Measurements from ENCODE around the gene CLGN. TPM values are rescaled to one million over a fixed set of nuclear protein-coding genes. Genes with fewer than 3 reads are reported as not detected.

Gene CLGN
- total RNA-seq, 1 experiment from 2014 or later, result 2.9 TPM

DNA sequence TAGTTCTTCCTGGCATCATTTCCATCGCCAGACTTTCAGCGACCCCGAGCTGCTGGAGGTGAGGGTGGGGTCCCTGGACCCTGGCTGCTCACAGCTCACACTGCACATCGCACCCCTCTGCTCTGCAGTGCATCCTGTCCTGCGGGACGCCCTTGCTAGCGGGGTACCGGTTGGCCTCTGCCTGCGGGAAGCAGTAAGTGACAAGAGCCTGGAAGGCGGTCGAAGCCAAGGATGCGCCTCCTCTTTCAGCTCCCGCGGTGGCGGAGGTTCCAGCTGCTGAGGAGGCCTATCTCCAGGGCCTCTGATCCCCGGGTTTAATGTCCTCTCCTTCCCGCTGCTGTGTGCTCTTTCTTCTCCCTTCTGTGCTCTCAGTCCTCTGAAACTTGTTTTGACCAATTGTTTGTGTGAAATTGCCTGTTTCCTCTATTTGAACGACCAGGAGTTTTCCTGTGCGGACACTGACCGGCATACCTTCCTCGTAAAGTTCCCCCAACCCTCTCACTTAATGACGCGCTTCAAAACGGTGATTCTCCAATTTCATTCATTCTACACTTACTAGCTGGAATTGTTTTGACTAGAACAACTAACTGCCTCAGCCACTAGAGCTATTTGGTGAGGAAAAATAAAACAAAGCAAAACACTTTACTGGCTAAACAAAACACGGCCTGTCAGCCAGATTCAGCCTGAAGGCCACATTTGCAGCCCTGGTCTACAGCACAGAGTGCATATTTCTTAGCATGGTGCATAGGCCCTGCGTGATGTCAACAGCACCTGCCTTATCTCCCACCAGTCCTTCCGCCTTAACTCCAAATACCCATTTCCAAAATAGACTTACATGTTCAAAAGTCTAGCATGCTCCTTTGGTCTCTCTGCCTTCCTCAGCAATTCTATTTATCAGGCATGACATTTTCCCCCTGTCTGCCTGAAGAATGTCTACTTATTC, 42.6 kb upstream of the CLGN start:
- H3K27ac ChIP-seq (ENCODE audit: insufficient read length, low read depth, low read length), result no peak overlapping the region
- H3K27me3 ChIP-seq (ENCODE audit: insufficient read depth, low read length), result no peaks in the 10 kb centered on the region
- H3K79me1 ChIP-seq (ENCODE audit: insufficient read depth, low read depth, low read length, poor library complexity, severe bottlenecking), result no peaks in the 10 kb centered on the region
- H2BK12ac ChIP-seq (ENCODE audit: insufficient read length, low read depth, low read length), result no peak overlapping the region
- H4K5ac ChIP-seq (ENCODE audit: insufficient read length, low read depth, low read length), result no peak overlapping the region
- H3K4me2 ChIP-seq (ENCODE audit: insufficient read depth, insufficient read length, low read length), result no peak overlapping the region
- no peaks in the 10 kb centered on the region for H3K9me3 ChIP-seq (ENCODE audit: control insufficient read depth, low read depth, low read length)
- TF ChIP-seq CTCF (conservative IDR thresholded peaks at IDR 0.05), result no peak
- H3K9ac ChIP-seq (ENCODE audit: extremely low read depth, insufficient read length, low read length), result no peak overlapping the region
- no peaks in the 10 kb centered on the region for H3K23me2 ChIP-seq (ENCODE audit: insufficient read length, low read depth, low read length, poor library complexity, severe bottlenecking)
- no peak overlapping the region for H3K18ac ChIP-seq (ENCODE audit: insufficient read length, low read depth, low read length)
- no peaks in the 10 kb centered on the region for H3K4me1 ChIP-seq (ENCODE audit: insufficient read depth, low read length)
- Mint-ChIP-seq H3K9me3 (no peaks in the 10 kb centered on the region), H3K27ac (no peak overlapping the region), H3K4me3 (0 out of 5 replicates have a peak overlapping the region, but pooled peaks of 1 of the 2 experiments have one; percentile 36), H3K4me1 (peaks cover 0 to 6% of the 10 kb centered on the region in 2 experiments; a peak in 2 of 4 replicates), H3K27me3 (ENCODE audit: low read depth) (peaks cover 2% of the 10 kb centered on the region), H3K36me3 (ENCODE audit: insufficient read depth in 1 of 3, low read depth in 3 of 3) (no peaks in the 10 kb centered on the region)
- H2AK5ac ChIP-seq (ENCODE audit: insufficient read length, low read length), result no peak overlapping the region
- H2BK5ac ChIP-seq (ENCODE audit: insufficient read length, low read length), result no peak overlapping the region
- H3K23ac ChIP-seq (ENCODE audit: insufficient read length, low read depth, low read length), result no peak overlapping the region
- H3K4ac ChIP-seq (ENCODE audit: low read depth, low read length), result no peak overlapping the region
- no peaks in the 10 kb centered on the region for H4K20me1 ChIP-seq (ENCODE audit: control insufficient read depth, insufficient read depth, insufficient read length)
- peak; percentile 55 for DNase-seq
- H3K56ac ChIP-seq (ENCODE audit: insufficient read length, low read depth, low read length), result no peak overlapping the region
- H3K14ac ChIP-seq (ENCODE audit: insufficient read depth, low read length), result no peak overlapping the region
- no peak overlapping the region for H4K91ac ChIP-seq (ENCODE audit: insufficient read length, low read depth, low read length)
- no peak overlapping the region for H2BK15ac ChIP-seq (ENCODE audit: low read depth, low read length)
- no CpG with 5 or more reads among the region's 27 CpGs for WGBS (ENCODE audit: extremely low coverage, insufficient read length, low lambda C conversion rate)
- H3T11ph ChIP-seq (ENCODE audit: low read length), result no peak overlapping the region
- peak overlapping the region; percentile 26 for H2AFZ ChIP-seq (ENCODE audit: low read length)
- no peak overlapping the region for H2BK20ac ChIP-seq (ENCODE audit: low read depth, low read length, poor library complexity, severe bottlenecking)
- H2BK120ac ChIP-seq (ENCODE audit: low read depth, low read length, poor library complexity, severe bottlenecking), result no peak overlapping the region
- H4K8ac ChIP-seq (replicated peaks; ENCODE audit: insufficient read length, low read depth, low read length), result no peak overlapping the region
- no peaks in the 10 kb centered on the region for H3K79me2 ChIP-seq (ENCODE audit: insufficient read depth, low read length)

All from H9 (cell line).